Fibroblast of peridontal ligament (primary cell): ENCODE results near the gene ITGB2.

Experiments
- DNase-seq: peaks from one replicate; pipeline ENCODE4 v3.0.0-alpha.2; 2010; ENCODE audit errors: extremely low read depth

The ITGB2 gene

GRCh38 chr21:44920694-44921604, at the start of gene ITGB2:
Gene ITGB2, minus strand, starts transcription at chr21:44920899. Its CDS starts 10,117 bp downstream, at chr21:44910782.
- DNase-seq: no peak

- no peak for DNase-seq
Measured at GRCh38 chr21:44969931-44970755, 49.4 kb upstream of the ITGB2 start.

- DNase-seq: no peak
Measured at GRCh38 chr21:44969066-44969670, 48.5 kb upstream of the ITGB2 start.

GRCh38 chr21:44967082-44968047, 46.7 kb upstream of the ITGB2 start:
- DNase-seq: no peak

GRCh38 chr21:44966135-44967081, 45.7 kb upstream of the ITGB2 start:
- no peak for DNase-seq

- DNase-seq: peak; percentile 17
Measured at GRCh38 chr21:44965251-44966022, 44.7 kb upstream of the ITGB2 start.

- no peak for DNase-seq
Measured at GRCh38 chr21:44964381-44964780, 43.7 kb upstream of the ITGB2 start.

- DNase-seq: peak; percentile 97
Measured at GRCh38 chr21:44962403-44962966, 41.8 kb upstream of the ITGB2 start.

GRCh38 chr21:44960141-44961092, 39.7 kb upstream of the ITGB2 start:
- DNase-seq: no peak

- DNase-seq: no peak
Measured at GRCh38 chr21:44959376-44960091, 38.8 kb upstream of the ITGB2 start.

- DNase-seq: peak; percentile 75
Measured at GRCh38 chr21:44958471-44959191, 37.9 kb upstream of the ITGB2 start.

GRCh38 chr21:44957901-44958451, 37.3 kb upstream of the ITGB2 start:
- no peak for DNase-seq

GRCh38 chr21:44957047-44957831, 36.5 kb upstream of the ITGB2 start:
- DNase-seq: no peak

GRCh38 chr21:44956356-44957046, 35.8 kb upstream of the ITGB2 start:
- no peak for DNase-seq

- DNase-seq: no peak
Measured at GRCh38 chr21:44955798-44956175, 35.1 kb upstream of the ITGB2 start.
